ENCODE measurements around the gene GADL1. TPM values are rescaled to one million over a fixed set of nuclear protein-coding genes. Genes with fewer than 3 reads are reported as not detected.

The GADL1 gene
- total RNA-seq, 2 donors from 2014 or later: not detected

GRCh38 chr3:30681649-30682211 is 212.7 kb downstream of the GADL1 start:
- no peaks in the 10 kb centered on the region for H3K27me3 ChIP-seq
- no peaks in the 10 kb centered on the region for H3K36me3 ChIP-seq
- H3K4me1 ChIP-seq: no peaks in the 10 kb centered on the region
- no peak overlapping the region for H3K4me3 ChIP-seq
- H3K27ac ChIP-seq: peak overlapping the region; percentile 52
- intact Hi-C loops (cut with DNase I): no loop called here
- peak overlapping the region in 1 of 2 donors; percentile 21 for H3K9ac ChIP-seq (ENCODE audit: low read depth in 2 of 2, low read length in 2 of 2)
- TF ChIP-seq CTCF (IDR thresholded peaks at IDR 0.05): no peak
- no peaks in the 10 kb centered on the region for H3K9me3 ChIP-seq
- DNase-seq: peak; percentile 29

GRCh38 chr3:30680789-30681648 is 213.4 kb downstream of the GADL1 start:
- Histone ChIP-seq H3K4me1 (no peaks in the 10 kb centered on the region), H3K27ac (peak overlapping the region; percentile 52), H3K27me3 (no peaks in the 10 kb centered on the region), H3K9me3 (no peaks in the 10 kb centered on the region), H3K36me3 (no peaks in the 10 kb centered on the region), H3K4me3 (no peak overlapping the region), H3K9ac (ENCODE audit: low read depth in 2 of 2, low read length in 2 of 2) (peak overlapping the region in 1 of 2 donors; percentile 21)
- no peak for TF ChIP-seq CTCF (IDR thresholded peaks at IDR 0.05)
- intact Hi-C loops (cut with DNase I): no loop called here
- DNase-seq: peak; percentile 29

DNA sequence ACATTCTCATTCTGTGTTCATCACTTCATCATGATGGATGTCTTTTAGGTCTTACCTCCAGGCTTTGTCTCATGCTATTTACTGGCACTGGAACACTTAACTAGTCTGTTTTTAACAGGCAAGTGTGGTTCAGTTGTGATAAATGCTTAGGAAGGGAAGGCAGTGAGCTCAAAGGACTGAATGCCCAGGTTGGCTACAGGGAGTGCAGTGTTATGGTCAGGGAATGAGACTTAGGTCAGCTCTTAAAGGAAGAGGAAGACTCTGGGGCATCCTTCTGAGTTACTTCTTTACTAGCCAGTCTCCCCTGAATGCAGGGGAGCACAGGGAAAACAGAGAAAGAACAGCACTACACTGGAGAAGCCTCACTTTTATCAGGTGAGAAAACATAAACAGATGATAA is 215.4 kb downstream of the GADL1 start:
- no peak for TF ChIP-seq CTCF (IDR thresholded peaks at IDR 0.05)
- no peak for DNase-seq
- H3K9ac ChIP-seq (ENCODE audit: low read depth in 2 of 2, low read length in 2 of 2): no peak overlapping the region
- no peaks in the 10 kb centered on the region for H3K9me3 ChIP-seq
- H3K4me1 ChIP-seq: no peaks in the 10 kb centered on the region
- no peaks in the 10 kb centered on the region for H3K27me3 ChIP-seq
- no peak overlapping the region for H3K4me3 ChIP-seq
- no peaks in the 10 kb centered on the region for H3K36me3 ChIP-seq
- no peak overlapping the region for H3K27ac ChIP-seq
- intact Hi-C loops (cut with DNase I): no loop called here

GRCh38 chr3:30677347-30677685 is 217.1 kb downstream of the GADL1 start:
- intact Hi-C loops (cut with DNase I): no loop called here
- H3K4me1 ChIP-seq: no peaks in the 10 kb centered on the region
- no peak overlapping the region for H3K27ac ChIP-seq

More at GRCh38 chr3:30677347-30677685, 217.1 kb downstream of the GADL1 start:
- no peaks in the 10 kb centered on the region for H3K36me3 ChIP-seq
- no peaks in the 10 kb centered on the region for H3K9me3 ChIP-seq
- no peak overlapping the region for H3K4me3 ChIP-seq
- no peak for TF ChIP-seq CTCF (IDR thresholded peaks at IDR 0.05)
- H3K27me3 ChIP-seq: no peaks in the 10 kb centered on the region
- H3K9ac ChIP-seq (ENCODE audit: low read depth in 2 of 2, low read length in 2 of 2): no peak overlapping the region
- no peak for DNase-seq
